Sigmoid colon (tissue), 7 donors: ENCODE measurements around the gene ADGRV1. TPM values are rescaled to one million over a fixed set of nuclear protein-coding genes. Genes with fewer than 3 reads are reported as not detected.

ENCODE experiments used
- DNase-seq: peaks from one replicate; pipeline ENCODE4 v3.0.0-alpha.2; 2019
- H3K27ac ChIP-seq, 4 donors: fragments of 200-600 bp; sonication (generic); one replicate each; pipeline ENCODE4 v1.5.1; 2016 to 2019; ENCODE audit warnings: mild to moderate bottlenecking in 1 of 4
- H3K27me3 ChIP-seq, 3 donors: fragments of 200-600 bp; sonication (generic); one replicate each; pipeline ENCODE4 v1.5.1; 2019; ENCODE audit warnings: mild to moderate bottlenecking in 1 of 3
- H3K36me3 ChIP-seq, 4 donors: fragments of 200-600 bp; sonication (generic); one replicate each; pipeline ENCODE4 v1.5.1; 2016 to 2019
- H3K4me1 ChIP-seq, 4 donors: fragments of 200-600 bp; sonication (generic); one replicate each; pipeline ENCODE4 v1.5.1; 2017 to 2019
- H3K4me3 ChIP-seq, 4 donors: fragments of 200-600 bp; sonication (generic); one replicate each; pipeline ENCODE4 v1.5.1; 2017 to 2019; ENCODE audit warnings: mild to moderate bottlenecking in 2 of 4, moderate library complexity in 1 of 4
- H3K9me3 ChIP-seq, 4 donors: fragments of 200-600 bp in 3 of 4; sonication (generic) in 3 of 4; one replicate each; pipeline versions ENCODE4 v1.5.1 to v1.6.1; 2013 to 2019
- EP300 ChIP-seq, 4 donors: sonication (generic); formaldehyde crosslinking; IDR thresholded peaks; one replicate each; pipeline ENCODE4 v1.6.1; 2017; ENCODE audit warnings: antibody characterized with exemption in 4 of 4
- POLR2A ChIP-seq, 2 donors: fragments of 450-650 bp; IDR thresholded peaks; one replicate each; pipeline ENCODE4 v1.6.1; 2016; ENCODE audit warnings: antibody characterized with exemption in 2 of 2, mild to moderate bottlenecking in 2 of 2, moderate library complexity in 2 of 2
- POLR2AphosphoS5 ChIP-seq, 4 donors: sonication (generic); formaldehyde crosslinking; IDR thresholded peaks; one replicate each; pipeline ENCODE4 v1.6.1; 2017; ENCODE audit warnings: antibody characterized with exemption in 4 of 4
- WGBS, 2 donors: extraction: QIAGEN DNeasy Blood & Tissue Kit; methylation state at CpG; one replicate each; pipeline ENCODE4 v1.1.7; 2013; 5-methylcytosine and 5-hydroxymethylcytosine counted together
- intact Hi-C: fragments of 100-400 bp; cut with DNase I; formaldehyde crosslinking; loops from one replicate; pipeline ENCODE4 v1.15.1; 2023
- polyA plus RNA-seq, 3 donors: library from polyadenylated mRNA; stranded (reverse); fragments of 200-250 nt; gene quantifications; one replicate each; pipeline ENCODE4 v1.2.3, GENCODE V29; 2013
- total RNA-seq, 4 donors: library from RNA; depleted of rRNA; stranded (reverse); fragments of >200 nt; gene quantifications; one replicate each; pipeline ENCODE4 v1.1.0, GENCODE V29; 2016
- TF ChIP-seq, protein P1 (sequence below), 4 experiments: fragments of 450-650 bp in 3 of 4; fragments of 200-600 bp in 1 of 4; IDR thresholded peaks; one replicate each; pipeline ENCODE4 v1.5.1; 2016 to 2019; ENCODE audit warnings: antibody characterized with exemption in 4 of 4, mild to moderate bottlenecking in 3 of 4, moderate library complexity in 2 of 4
- donor health status: healthy with polysubstance abuse.
- donor health status: Bipolar disorder and iron deficiency.
- donor health status: healthy.

ADGRV1 gene
- total and polyA plus RNA-seq, 7 donors, result 0.54 to 2.1 (median 0.74) TPM; not detected in 1

DNA sequence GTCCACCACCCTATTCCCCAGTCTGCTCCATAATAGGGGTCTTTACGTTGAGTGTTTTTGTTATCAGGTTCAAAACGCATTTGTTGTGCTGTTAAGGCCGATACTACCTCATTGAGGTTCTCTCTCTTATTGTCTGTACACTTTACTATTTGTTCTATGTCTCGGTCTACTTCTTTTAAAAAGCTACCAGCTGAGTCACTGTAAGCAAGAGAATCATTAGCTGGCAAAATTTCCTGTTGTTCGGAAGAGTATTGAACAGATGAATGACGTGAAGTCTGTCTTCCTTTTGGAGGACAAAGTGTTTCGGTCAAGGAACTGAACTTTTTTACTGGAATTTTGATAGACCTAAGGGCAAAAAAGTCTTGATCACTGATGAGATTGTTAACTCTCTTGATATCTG, 39.5 kb upstream of the ADGRV1 start:
- DNase-seq, result no peak
- TF ChIP-seq EP300 (IDR thresholded peaks at IDR 0.05) (no peak), POLR2A (IDR thresholded peaks at IDR 0.05) (no peak), POLR2AphosphoS5 (IDR thresholded peaks at IDR 0.05) (no peak)
- TF ChIP-seq, protein P1, sequence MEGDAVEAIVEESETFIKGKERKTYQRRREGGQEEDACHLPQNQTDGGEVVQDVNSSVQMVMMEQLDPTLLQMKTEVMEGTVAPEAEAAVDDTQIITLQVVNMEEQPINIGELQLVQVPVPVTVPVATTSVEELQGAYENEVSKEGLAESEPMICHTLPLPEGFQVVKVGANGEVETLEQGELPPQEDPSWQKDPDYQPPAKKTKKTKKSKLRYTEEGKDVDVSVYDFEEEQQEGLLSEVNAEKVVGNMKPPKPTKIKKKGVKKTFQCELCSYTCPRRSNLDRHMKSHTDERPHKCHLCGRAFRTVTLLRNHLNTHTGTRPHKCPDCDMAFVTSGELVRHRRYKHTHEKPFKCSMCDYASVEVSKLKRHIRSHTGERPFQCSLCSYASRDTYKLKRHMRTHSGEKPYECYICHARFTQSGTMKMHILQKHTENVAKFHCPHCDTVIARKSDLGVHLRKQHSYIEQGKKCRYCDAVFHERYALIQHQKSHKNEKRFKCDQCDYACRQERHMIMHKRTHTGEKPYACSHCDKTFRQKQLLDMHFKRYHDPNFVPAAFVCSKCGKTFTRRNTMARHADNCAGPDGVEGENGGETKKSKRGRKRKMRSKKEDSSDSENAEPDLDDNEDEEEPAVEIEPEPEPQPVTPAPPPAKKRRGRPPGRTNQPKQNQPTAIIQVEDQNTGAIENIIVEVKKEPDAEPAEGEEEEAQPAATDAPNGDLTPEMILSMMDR (IDR thresholded peaks at IDR 0.05), result no peak
- 94 to 96% methylated on average over 7 of the region's 7 CpGs for WGBS, 2 donors
- no peaks in the 10 kb centered on the region for H3K27me3 ChIP-seq
- no peak overlapping the region for H3K27ac ChIP-seq
- no peaks in the 10 kb centered on the region for H3K4me1 ChIP-seq
- H3K9me3 ChIP-seq, result no peaks in the 10 kb centered on the region
- peaks cover 4 to 62% (median 6%) of the 10 kb centered on the region in 4 donors for H3K36me3 ChIP-seq
- intact Hi-C loops, result no loop called here
- no peak overlapping the region for H3K4me3 ChIP-seq

GRCh38 chr5:90528601-90529193, 29.9 kb upstream of the ADGRV1 start:
- intact Hi-C loops, result loop anchor here (1.0 to 10.0 kb wide), 4 partner anchors 54 to 1644 kb away; partner anchors contain the start of genes CETN3, MBLAC2, MEF2C and POLR3G
- H3K36me3 ChIP-seq, result peaks cover 0 to 17% (median 0%) of the 10 kb centered on the region in 4 donors
- no peak for DNase-seq
- H3K27me3 ChIP-seq, result no peaks in the 10 kb centered on the region
- peak overlapping the region; percentile 70 to 95 (median 88) for H3K4me3 ChIP-seq
- no peak for TF ChIP-seq POLR2AphosphoS5 (IDR thresholded peaks at IDR 0.05)
- TF ChIP-seq POLR2A (IDR thresholded peaks at IDR 0.05), result no peak
- TF ChIP-seq, protein P1 (IDR thresholded peaks at IDR 0.05), result no peak
- TF ChIP-seq EP300 (IDR thresholded peaks at IDR 0.05), result no peak
- peaks cover 0 to 38% (median 19%) of the 10 kb centered on the region in 4 donors for H3K4me1 ChIP-seq
- peak overlapping the region; percentile 91 to 96 (median 94) for H3K27ac ChIP-seq
- WGBS, 2 donors, result 1 to 7% methylated on average over 18 of the region's 18 CpGs
- H3K9me3 ChIP-seq, result no peaks in the 10 kb centered on the region

DNA sequence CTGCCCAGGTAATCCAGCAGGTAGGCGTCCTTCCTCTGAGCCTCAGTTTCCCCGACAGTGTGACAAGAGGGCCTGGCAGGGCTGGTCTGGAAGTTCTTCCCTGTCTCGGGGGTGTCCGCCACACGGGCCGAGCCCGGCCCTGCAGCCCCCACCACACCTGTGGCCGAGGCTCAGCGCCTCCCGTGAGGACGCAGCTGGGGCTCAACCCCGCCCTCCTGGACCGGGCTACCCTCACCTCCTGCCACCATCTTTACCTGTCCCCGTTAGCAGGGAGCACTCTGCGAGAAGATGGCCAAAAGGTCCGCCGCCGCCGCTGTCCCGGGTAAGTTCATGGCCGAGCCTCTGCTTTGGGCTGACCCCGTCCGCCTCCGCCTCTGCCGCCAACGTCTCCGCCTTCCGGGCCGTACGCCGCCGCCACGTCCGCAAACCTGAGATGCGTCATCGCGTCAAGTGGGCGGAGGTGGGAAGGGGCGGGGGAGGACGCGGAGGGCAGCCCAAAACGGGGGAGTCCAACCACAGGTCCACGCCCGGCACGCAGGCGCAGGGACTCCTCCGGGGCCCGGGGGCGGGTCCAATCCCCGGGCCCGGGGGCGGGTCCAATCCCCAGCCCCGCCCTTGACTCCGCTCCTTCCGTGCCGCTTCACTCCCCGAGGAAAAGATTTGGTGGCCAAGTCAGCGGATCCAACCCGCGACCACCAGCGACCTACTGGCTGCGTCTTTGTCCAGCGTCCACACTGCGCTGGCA, 29.2 kb upstream of the ADGRV1 start, which contains the start of gene LYSMD3:
Gene LYSMD3, minus strand, starts transcription at position 391 of the 745 bp plus-strand sequence. CDS start 4,295 bp downstream, outside the sequence.
- Histone ChIP-seq H3K9me3 (no peaks in the 10 kb centered on the region), H3K4me3 (peak within 1 kb of the TSS; percentile 70 to 95 (median 88)), H3K27ac (peak within 1 kb of the TSS; percentile 91 to 96 (median 94)), H3K36me3 (peaks cover 0 to 10% (median 0%) of the 10 kb centered on the region in 4 donors), H3K27me3 (no peaks in the 10 kb centered on the region), H3K4me1 (peaks cover 0 to 38% (median 19%) of the 10 kb centered on the region in 4 donors)
- WGBS, 2 donors, result 1% methylated on average over 64 of the region's 64 CpGs
- peak; percentile 99 for DNase-seq
- intact Hi-C loops, result loop anchor here (1.0 to 10.0 kb wide), 4 partner anchors 55 to 1645 kb away; partner anchors contain the start of genes CETN3, MBLAC2, MEF2C and POLR3G
- TF ChIP-seq, protein P1 (IDR thresholded peaks at IDR 0.05), result no peak
- TF ChIP-seq EP300 (IDR thresholded peaks at IDR 0.05), result peak in 1 of 4 donors; percentile 10
- peak; percentile 94 to 99 (median 96) for TF ChIP-seq POLR2AphosphoS5 (IDR thresholded peaks at IDR 0.05)
- peak; percentile 60 to 88 for TF ChIP-seq POLR2A (IDR thresholded peaks at IDR 0.05)

DNA sequence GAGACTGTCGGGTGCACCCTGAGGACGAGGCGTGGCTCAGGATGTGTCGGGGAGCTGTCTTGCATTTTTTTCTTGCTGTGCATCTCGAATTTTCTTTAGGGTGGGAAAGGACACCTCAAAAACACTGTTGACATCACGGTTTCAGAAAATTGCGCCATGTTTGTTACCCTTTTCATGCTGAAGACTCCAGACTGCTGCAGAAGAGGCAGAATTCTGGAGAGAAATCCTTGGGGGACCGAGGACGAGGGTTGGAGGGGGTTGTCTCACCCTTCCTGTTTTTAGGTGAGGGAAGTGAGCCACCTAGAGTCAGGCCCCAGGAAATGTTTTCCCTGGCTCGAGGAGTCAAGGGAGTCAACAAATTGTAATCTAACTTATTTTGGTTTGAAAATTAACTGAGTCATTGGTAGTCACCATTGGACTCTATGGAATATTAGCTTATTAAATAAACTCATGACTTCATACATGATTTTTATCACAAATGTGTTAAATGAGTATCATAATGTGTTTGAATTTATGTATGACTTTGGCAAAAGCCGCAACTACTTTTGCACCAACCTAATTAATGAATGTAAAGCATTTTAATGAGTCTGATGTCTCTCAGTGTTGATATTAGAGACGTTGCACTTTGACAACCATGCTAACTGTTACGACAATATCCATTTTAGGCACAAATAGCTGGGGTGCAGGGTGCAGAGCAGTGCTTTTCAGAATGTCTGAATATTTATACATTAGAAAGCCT, 28.5 kb upstream of the ADGRV1 start:
- intact Hi-C loops, result loop anchor here (1.0 to 10.0 kb wide), 4 partner anchors 56 to 1645 kb away; partner anchors contain the start of genes CETN3, MBLAC2, MEF2C and POLR3G
- DNase-seq, result peak; percentile 80

More for the DNA sequence above, 28.5 kb upstream of the ADGRV1 start:
- 4 to 9% methylated on average over 13 of the region's 13 CpGs for WGBS, 2 donors
- Histone ChIP-seq H3K9me3 (no peaks in the 10 kb centered on the region), H3K27ac (peak overlapping the region; percentile 91 to 96 (median 94)), H3K36me3 (peaks cover 0 to 3% (median 0%) of the 10 kb centered on the region in 4 donors), H3K4me1 (peaks cover 0 to 38% (median 19%) of the 10 kb centered on the region in 4 donors), H3K4me3 (peak overlapping the region; percentile 70 to 95 (median 88)), H3K27me3 (no peaks in the 10 kb centered on the region)
- TF ChIP-seq POLR2A (IDR thresholded peaks at IDR 0.05) (no peak), EP300 (IDR thresholded peaks at IDR 0.05) (peak in 1 of 4 donors; percentile 5), POLR2AphosphoS5 (IDR thresholded peaks at IDR 0.05) (peak in 1 of 4 donors; percentile 5)
- TF ChIP-seq, protein P1 (IDR thresholded peaks at IDR 0.05), result peak; percentile 61 to 80 (median 63)
